ENCODE measurements around the gene TMPRSS7.

Gene TMPRSS7

GRCh38 chr3:112012205-112012992 is 22.1 kb upstream of the TMPRSS7 start:
- no peak for DNase-seq (ENCODE audit: low spot score)
- H3K27ac ChIP-seq: no peak overlapping the region
- ChIA-PET POLR2A (ENCODE audit: low non-redundant PET) (interaction anchor here (0.6 kb wide), 1 partner anchor 31 kb away, joined by 6 read pairs; no protein-coding TSS in a partner anchor), CTCF (interaction anchor here (0.6 to 2.1 kb wide), 4 partner anchors 20 to 342 kb away, joined by 3 to 10 read pairs (median 3); no protein-coding TSS in a partner anchor)
- TF ChIP-seq, protein P1, sequence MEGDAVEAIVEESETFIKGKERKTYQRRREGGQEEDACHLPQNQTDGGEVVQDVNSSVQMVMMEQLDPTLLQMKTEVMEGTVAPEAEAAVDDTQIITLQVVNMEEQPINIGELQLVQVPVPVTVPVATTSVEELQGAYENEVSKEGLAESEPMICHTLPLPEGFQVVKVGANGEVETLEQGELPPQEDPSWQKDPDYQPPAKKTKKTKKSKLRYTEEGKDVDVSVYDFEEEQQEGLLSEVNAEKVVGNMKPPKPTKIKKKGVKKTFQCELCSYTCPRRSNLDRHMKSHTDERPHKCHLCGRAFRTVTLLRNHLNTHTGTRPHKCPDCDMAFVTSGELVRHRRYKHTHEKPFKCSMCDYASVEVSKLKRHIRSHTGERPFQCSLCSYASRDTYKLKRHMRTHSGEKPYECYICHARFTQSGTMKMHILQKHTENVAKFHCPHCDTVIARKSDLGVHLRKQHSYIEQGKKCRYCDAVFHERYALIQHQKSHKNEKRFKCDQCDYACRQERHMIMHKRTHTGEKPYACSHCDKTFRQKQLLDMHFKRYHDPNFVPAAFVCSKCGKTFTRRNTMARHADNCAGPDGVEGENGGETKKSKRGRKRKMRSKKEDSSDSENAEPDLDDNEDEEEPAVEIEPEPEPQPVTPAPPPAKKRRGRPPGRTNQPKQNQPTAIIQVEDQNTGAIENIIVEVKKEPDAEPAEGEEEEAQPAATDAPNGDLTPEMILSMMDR (conservative IDR thresholded peaks at IDR 0.05; ENCODE audit: low read depth): no peak

GRCh38 chr3:112013058-112013783 is 21.3 kb upstream of the TMPRSS7 start:
- ChIA-PET POLR2A (ENCODE audit: low non-redundant PET) (interaction anchor here (0.6 kb wide), 1 partner anchor 32 kb away, joined by 6 read pairs; no protein-coding TSS in a partner anchor), CTCF (interaction anchor here (0.6 to 2.1 kb wide), 7 partner anchors 17 to 565 kb away, joined by 3 to 10 read pairs (median 3); no protein-coding TSS in a partner anchor)
- DNase-seq (ENCODE audit: low spot score): peak; percentile 49

GRCh38 chr3:112013784-112014143 is 20.8 kb upstream of the TMPRSS7 start:
- DNase-seq (ENCODE audit: low spot score): no peak
- ChIA-PET POLR2A (ENCODE audit: low non-redundant PET) (no interaction called here), CTCF (interaction anchor here (0.6 to 2.1 kb wide), 5 partner anchors 17 to 565 kb away, joined by 3 to 10 read pairs (median 5); no protein-coding TSS in a partner anchor)
- no peak overlapping the region for H3K27ac ChIP-seq
- TF ChIP-seq, protein P1 (conservative IDR thresholded peaks at IDR 0.05; ENCODE audit: low read depth): no peak

More at GRCh38 chr3:112013058-112013783, 21.3 kb upstream of the TMPRSS7 start:
- TF ChIP-seq, protein P1 (conservative IDR thresholded peaks at IDR 0.05; ENCODE audit: low read depth): peak; percentile 58
- no peak overlapping the region for H3K27ac ChIP-seq

- no peak overlapping the region for H3K27ac ChIP-seq
- CTCF ChIA-PET: interaction anchor here (0.6 to 0.7 kb wide), 3 partner anchors 27 to 819 kb away, joined by 3 read pairs; no protein-coding TSS in a partner anchor
- POLR2A ChIA-PET (ENCODE audit: low non-redundant PET): no interaction called here
- TF ChIP-seq, protein P1 (conservative IDR thresholded peaks at IDR 0.05; ENCODE audit: low read depth): no peak
- DNase-seq (ENCODE audit: low spot score): no peak
Measured at GRCh38 chr3:112017091-112017490, 17.4 kb upstream of the TMPRSS7 start.

- H3K27ac ChIP-seq: no peak overlapping the region
- TF ChIP-seq, protein P1 (conservative IDR thresholded peaks at IDR 0.05; ENCODE audit: low read depth): no peak
- DNase-seq (ENCODE audit: low spot score): no peak
- CTCF ChIA-PET: interaction anchor here (0.6 kb wide), 1 partner anchor 30 kb away, joined by 4 read pairs; no protein-coding TSS in a partner anchor
- POLR2A ChIA-PET (ENCODE audit: low non-redundant PET): no interaction called here
Measured at GRCh38 chr3:112018712-112019111, 15.8 kb upstream of the TMPRSS7 start.

GRCh38 chr3:112019716-112020115 is 14.8 kb upstream of the TMPRSS7 start:
- ChIA-PET CTCF (no interaction called here), POLR2A (ENCODE audit: low non-redundant PET) (no interaction called here)
- H3K27ac ChIP-seq: no peak overlapping the region
- DNase-seq (ENCODE audit: low spot score): no peak
- TF ChIP-seq, protein P1 (conservative IDR thresholded peaks at IDR 0.05; ENCODE audit: low read depth): no peak
